NCI-H2196 (cell line): ENCODE data around the gene MED17.
"Not testable (repeated sequence)": the region's sequence is repeated elsewhere in the genome, so short reads cannot be mapped to it uniquely, and the experiment has no call there.

ENCODE experiments used
- DNase-seq: peaks from one replicate; lab custom pipeline; 2025; ENCODE audit not compliant: unreplicated experiment; lab: John Stamatoyannopoulos, UW

Gene MED17, protein sequence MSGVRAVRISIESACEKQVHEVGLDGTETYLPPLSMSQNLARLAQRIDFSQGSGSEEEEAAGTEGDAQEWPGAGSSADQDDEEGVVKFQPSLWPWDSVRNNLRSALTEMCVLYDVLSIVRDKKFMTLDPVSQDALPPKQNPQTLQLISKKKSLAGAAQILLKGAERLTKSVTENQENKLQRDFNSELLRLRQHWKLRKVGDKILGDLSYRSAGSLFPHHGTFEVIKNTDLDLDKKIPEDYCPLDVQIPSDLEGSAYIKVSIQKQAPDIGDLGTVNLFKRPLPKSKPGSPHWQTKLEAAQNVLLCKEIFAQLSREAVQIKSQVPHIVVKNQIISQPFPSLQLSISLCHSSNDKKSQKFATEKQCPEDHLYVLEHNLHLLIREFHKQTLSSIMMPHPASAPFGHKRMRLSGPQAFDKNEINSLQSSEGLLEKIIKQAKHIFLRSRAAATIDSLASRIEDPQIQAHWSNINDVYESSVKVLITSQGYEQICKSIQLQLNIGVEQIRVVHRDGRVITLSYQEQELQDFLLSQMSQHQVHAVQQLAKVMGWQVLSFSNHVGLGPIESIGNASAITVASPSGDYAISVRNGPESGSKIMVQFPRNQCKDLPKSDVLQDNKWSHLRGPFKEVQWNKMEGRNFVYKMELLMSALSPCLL

DNA sequence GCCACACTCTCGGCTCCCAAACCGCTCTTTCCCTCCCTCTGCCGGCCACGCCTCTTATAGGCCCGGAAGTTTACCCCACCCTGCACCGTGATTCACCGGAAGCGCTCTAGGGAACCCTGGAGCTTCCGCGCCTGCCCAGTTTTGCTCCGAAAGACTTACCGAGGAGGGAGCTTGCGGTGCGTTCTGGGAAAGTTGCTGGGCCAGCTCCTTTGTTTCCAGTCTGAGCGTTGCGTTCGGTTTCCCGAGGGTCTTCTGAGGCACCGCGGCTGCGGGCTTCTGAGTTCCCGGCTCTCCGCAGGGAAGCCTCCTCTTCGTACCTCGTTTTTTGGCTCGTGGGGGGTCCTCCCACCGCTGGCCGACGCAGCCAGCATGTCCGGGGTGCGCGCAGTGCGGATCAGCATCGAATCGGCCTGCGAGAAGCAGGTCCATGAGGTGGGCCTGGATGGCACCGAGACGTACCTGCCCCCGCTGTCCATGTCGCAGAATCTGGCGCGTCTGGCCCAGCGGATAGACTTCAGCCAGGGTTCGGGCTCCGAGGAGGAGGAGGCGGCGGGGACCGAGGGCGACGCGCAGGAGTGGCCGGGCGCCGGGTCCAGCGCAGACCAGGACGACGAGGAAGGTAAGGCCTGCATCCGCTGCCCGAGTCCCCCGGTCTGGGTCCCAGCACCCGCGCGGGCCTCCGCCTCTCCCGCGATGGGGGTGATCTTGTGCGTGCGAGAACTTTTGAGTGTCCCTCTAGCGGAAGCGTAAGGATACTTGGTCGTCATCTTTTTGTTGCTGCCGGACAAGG, at the start of gene MED17:
MED17 (plus strand) TSS at position 138 of the 790 bp plus-strand sequence; CDS start at position 370, 232 bp downstream.
- DNase-seq: peak; percentile 95

DNA sequence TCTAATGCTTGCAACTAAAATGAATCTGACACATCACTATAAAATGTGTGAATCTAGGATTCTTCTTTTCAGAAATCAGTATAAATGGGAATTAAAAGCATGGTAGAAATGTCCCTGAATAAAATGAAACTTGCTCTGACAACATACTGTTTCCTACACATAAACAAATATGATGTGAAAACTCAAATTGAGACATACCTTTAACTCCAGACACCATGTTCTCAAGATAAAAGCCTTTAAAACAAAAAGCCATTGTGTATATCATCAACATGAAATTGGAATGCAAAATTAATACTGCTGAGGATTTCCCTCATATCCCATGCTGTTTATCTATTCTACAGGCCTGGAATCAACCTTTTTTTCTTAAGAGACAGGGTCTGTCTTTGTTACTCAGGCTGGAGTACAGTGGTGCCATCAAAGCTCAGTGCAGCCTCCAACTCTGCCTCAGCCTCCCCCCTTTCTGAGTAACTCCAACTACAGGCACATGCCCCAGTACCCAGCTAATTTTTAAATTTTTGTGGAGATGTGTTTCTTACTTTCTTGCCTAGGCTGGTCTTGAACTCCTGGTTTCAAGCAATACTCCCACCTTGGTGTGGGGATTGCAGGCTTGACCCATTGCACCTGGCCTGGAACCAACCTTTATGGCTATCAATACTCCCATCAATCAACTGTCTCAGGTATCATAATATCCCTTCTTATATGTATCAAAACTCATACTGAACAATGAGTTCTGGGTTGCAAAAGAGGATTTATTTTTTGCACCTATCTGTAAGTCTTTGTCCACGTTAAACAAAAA, 49.5 kb upstream of the MED17 start:
- DNase-seq: no peak

DNA sequence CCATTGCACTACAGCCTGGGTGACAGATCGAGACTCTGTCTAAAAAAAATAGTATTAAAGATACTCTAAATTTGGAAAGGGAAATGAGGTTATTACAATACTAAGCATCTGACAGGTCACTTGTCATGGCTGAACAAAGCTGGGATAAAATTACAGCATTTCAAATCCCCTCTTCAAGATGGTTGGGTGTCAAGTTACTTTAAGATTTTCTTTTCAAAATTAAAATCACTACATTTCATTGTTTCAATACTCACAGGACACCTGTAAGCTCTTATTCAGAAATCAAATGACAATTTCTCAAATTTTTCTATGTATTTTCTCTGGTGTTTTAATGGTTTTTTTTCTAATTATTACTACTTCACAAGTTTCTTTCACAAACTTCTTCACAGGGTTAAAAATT, 48.5 kb upstream of the MED17 start:
- DNase-seq: no peak

DNA sequence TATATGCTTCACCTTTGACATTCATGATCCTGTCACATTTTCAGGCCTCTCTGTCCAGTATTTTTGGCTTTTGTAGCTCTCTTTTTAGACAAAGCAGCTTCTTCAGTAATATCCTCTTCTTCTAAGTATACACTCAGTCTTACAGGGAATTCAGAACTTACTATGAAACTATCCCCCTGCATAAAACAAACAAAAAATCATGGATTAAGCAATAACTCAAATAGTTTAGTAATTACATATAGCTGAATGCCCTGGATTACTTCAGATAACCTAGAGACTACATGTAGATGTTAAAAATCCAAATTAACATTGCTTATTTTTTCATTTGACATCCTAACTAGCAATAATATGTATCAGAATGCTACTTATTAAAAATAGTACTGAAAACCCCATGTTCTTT, 48.0 kb upstream of the MED17 start:
- DNase-seq: no peak

DNA sequence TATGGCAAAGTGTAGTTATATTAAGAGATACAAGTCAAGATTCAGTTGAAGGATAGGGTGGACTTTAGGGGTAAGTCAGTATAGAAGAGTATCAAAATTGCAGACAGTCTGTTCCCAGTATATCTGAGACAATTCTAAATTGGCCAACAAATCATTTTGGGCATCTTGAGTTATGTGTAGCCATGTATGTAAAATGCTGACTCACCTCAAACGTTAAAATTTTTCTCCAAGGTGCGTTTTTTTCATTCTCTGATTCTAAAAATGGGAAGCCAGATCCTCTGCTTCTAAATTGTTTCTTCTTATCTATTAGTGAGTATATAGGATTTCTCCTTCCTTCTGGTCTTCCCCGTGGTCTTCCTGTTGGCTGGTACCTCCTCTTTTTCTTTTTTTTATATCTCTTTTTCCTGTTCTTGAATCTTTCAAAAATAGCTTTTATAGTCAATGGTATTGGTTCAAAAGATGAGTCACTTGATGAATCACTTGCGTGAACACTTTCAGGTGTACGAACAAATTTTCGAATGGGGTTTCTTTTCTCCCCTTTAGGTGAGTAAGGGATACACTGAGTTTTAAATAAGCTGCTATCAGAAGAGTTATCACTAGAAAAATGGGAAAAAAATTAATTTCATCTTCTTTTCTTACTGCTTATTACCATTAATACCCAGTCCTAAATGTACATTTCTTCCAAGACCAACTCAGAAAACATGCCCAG, 46.0 kb upstream of the MED17 start:
- DNase-seq: no peak

DNA sequence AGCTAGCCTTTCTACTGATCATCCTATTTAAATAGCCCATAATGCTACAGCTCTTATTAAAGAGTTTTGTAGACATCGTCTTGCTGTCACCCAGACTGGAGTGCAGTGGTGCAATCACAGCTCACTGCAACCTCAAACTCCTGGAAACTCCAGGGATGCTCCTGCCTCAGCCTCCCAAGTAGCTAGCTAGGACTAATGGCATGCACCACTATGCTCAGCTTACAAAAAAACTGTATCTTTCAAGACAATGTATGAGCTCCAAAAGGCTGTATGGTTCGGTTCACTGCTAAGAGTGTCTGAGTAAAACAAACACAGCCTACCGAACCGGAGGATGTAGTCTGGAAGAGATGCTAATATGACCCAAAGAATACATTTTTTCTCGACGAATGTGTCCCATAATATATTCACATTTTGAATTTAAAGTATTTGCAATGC, 45.4 kb upstream of the MED17 start:
- no peak for DNase-seq

DNA sequence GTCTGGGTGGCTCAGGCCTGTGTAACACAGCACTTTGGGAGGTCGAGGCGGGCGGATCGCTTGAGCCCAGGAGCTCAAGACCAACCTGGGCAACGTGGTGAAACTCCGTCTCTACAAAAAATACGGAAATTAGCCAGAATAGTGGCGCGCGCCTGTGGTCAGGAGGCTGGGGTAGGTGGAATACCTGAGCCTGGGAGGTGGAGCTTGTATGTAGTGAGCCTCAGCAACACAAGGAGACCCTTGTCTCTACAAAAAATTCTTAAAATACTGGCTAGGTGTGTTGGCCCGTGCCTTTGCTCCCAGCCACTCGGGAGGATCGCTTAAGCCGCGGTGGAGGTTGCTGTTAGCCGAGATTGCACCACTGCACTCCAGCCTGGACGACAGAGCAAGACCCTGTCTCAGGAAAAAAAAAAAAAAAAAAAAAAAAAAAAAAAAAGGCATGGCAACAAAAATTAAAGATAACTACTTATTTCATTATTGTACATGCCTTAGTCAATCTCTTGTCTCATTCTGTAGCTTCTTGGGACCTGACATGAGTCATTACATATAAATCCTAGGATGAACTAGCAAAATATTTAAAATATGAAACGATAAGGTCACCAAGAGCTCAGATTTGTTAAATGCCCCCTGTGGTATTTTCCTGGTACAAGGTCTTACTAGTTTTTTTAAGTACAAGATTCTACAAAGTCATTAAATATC, 43.9 kb upstream of the MED17 start:
- DNase-seq: no peak

DNA sequence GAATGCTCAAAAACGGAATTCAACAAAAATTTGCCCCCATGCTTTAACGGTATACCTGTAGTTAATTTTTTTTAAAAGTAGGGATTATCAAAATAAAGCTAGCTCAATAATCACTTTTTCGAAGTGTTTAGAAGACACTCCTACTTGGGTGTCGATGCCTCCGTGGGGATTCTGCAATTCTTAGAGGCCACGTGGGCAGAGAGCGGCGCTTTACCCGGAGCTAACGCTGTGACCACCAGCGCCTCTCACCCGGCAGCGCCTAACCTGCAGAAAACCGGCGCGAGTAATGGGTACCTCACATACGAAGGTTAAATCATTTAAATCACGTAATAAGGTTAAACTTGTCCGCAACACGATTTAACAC, 43.4 kb upstream of the MED17 start:
- peak; percentile 43 for DNase-seq

DNA sequence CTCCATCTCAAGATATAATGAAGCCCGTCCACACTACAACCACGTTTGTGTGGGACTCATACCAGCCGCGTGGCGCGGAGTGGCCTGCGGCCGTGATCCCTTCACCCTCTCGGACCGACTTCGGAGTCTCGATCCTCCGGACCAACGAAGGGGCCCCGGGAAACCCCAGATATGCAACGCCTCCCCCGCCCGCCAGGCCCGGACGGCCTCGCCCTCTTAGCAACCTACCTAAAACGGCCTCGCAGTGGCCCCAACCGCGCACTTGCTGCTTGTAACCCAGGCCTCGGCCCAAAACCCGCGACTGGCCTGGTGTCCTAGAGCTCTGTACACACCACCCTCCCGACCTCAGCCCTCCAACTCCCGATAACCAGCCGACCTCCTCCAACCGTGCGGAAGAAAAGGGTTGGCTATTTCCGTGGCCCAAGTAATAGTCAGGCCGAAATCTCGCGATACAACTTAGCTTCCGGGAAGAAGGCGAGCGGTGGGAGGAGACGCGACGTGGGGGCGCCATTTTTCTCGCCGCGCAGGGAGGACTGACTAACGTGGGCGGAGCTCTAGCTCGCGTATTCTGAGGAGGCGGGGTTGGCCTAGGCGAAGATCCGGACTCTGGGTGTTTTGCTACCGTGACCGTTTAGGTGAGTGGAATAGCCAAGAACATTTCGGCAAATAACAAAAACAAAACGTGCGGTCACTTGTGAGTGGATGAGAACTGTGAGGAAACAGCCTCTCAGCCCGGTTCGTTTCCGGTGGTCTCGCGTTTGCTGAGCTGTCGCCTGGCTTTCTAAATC, 42.8 kb upstream of the MED17 start, which contains the start of the genes C11orf54 and TAF1D:
C11orf54 (plus strand) TSS at position 579 of the 788 bp plus-strand sequence. CDS start 5,722 bp downstream, outside the sequence.
TAF1D (minus strand) TSS at position 402 of the 788 bp plus-strand sequence. CDS start 2,191 bp downstream, outside the sequence.
- peak; percentile 99 for DNase-seq

DNA sequence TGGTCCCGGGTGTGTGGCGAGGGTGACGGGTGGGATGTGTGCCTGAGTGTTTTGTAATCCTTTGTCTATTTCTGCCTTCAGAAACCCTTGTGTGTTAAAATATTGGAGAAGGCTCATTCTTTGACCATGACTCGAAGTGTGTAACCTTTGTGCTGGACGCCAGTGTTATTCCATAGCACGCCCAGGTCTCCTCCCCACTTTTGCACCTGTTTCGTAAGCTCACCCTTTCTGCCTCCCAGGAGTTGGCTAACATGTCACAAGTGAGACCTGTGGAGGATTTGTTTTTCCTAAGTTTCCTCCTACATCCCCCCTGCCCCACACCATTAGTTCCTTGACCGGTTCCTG, 42.2 kb upstream of the MED17 start:
- peak; percentile 59 for DNase-seq

DNA sequence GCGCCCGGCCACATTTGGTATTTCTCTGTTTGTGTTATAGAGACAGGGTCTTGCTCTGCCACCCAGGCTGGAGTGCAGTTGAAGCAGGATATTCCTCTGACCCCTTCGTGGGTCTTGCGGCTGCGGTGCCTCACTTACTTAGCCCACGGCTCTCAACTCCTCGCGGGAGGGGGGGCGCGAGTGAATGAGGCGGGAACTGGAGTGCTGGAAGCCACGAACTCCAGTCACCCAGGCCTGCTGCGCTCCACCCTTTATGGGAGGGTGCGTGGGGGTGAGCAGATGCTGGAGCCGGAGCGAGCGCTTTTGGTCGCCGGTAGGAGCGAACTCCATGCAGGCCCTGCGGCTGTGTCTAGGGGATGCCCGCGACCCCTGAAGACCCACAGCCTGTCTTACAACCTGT, 40.8 kb upstream of the MED17 start:
- no peak for DNase-seq

DNA sequence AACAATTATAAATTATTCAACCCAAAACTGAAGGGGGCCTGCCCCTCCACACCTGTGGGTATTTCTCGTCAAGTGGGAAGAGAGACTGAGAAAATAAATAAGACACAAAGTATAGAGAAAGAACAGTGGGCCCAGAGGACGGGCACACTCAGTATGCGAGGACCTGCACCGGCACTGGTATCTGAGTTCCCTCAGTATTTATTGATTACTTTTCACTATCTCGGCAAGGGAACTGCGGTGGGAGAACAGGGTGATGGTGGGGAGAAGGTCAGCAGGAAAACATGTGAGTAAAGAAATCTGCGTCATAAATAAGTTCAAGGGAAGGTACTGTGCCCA, 39.4 kb upstream of the MED17 start:
- no peak for DNase-seq

DNA sequence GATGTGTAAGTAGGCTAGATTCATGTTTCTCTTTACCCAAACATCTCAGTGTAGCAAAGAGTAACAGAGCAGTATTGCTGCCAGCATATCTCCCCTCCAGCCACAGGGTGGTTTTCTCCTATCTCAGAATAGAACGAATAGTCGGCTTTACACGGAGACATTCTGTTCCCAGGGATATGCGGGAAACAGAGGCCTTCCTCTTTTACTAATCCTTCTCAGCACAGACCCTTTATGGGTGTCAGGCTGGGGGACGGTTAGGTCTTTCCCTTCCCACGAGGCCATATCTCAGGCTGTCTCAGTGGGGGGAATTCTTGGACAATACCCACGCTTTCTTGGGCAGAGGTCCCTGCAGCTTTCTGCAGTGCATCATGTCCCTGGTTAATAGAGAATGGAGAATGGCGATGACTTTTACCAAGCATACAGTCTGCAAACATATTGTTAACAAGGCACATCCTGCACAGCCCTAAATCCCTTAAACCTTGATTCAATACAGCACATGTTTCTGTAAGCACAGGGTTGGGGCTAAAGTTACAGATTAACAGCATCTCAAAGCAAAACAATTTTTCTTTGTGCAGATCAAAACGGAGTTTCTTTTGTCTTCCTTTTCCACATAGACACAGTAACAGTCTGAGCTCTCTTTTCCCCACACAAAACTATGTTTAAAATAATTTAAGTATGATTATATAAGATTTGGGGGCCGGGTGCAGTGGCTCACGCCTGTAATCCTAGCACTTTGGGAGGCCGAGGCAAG, 38.9 kb upstream of the MED17 start:
- DNase-seq: not testable (repeated sequence)

DNA sequence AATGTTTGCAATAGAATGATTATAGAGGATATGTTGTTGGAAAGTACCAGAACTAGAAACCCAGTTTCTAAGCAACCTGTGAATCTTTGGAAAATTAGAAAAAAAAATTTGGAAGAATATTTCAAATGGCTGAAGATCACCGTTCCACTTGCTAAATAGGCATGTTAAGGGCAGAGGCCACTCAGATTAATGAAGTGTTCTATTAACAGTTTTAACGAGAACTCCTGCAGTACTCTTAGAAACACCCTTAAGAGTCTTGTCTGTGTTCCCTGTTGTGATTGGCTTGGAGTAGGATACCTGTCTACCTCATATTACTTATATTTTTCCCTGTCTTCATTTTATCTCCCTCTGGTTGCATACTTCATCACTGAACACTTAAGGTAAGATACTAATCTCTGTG, 38.0 kb upstream of the MED17 start:
- no peak for DNase-seq

DNA sequence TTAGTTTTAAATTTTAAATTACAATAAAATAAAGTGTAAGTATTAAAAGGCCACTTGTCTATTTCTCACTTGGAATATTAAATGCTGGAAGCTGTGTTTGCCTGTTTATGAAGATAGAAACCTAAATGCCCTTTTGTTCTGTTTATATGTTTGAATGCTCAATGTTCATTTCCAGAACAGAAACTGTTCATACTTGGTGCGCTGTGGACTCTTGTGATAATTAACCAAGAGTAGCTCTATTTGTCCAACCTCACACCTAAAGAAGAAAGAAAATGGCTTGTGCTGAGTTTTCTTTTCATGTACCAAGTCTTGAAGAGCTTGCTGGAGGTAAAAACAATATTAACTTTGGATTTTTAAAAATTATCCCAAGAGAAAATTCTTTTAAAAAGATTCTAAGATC, 37.0 kb upstream of the MED17 start:
- no peak for DNase-seq

DNA sequence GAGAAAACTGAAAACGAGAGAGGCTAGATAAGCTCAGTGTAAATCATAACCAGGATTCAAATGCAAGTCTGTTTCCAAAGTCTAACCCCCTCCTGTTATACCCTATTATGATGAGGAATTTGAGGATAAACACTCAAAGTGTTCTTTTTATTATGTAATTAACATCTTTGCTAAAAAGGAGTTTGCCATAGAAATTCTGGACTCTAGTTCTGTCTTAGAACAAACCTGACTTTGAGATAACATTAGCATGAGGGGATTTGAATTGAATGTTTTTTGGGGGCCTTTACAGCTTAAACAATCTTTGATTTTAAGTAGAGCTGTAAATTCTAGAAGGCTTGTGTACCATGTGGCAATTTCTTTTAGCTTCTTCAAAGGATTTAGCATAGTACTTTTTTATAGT, 33.1 kb upstream of the MED17 start:
- DNase-seq: no peak

DNA sequence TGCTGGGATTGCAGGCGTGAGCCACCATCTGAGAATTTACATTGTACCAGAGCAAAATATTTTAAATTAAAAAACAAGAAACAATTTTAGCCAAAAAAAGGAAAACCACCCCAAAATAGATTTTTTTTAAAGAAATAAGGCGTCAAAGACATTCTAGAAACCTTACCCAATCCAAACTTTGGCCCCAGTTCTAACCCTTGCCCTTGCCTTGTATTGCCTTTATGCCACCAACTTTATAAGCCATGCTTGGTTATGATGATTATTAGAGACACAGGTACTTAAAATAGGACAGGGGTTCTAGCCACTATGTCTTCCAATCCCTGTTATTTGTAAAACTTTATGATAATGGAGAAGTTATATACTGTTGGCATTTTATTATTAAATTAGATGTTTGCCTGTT, 30.8 kb upstream of the MED17 start:
- DNase-seq: no peak

DNA sequence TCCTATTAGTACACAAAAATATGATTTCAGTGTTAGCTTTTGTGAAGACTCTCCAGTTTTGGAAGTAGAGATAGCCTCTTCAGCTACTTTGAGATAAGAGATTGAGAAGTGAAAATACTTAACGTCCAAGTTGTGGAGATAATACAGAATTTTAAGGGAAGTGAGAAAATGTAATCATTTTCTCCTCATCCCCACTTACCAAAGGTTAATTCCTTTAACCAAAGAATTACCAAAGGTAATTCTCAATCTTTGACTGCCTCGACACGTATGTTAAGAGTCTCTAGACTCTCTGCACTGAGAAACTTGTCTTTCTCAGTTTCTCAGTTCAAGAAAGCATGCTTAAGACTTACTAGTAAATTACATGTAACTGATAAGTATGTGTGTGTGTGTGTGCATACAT, 27.3 kb upstream of the MED17 start:
- no peak for DNase-seq
